RPMI8226 (cell line): ENCODE measurements around the gene YWHAB.
A peak's percentile ranks its signal among the peaks of the same experiment; 100 is the strongest.
"Not testable (repeated sequence)": the region's sequence is repeated elsewhere in the genome, so short reads cannot be mapped to it uniquely, and the experiment has no call there.

Experiments used
- DNase-seq: peaks from one replicate; pipeline ENCODE4 v3.0.0-alpha.2; 2015

The YWHAB gene

DNA sequence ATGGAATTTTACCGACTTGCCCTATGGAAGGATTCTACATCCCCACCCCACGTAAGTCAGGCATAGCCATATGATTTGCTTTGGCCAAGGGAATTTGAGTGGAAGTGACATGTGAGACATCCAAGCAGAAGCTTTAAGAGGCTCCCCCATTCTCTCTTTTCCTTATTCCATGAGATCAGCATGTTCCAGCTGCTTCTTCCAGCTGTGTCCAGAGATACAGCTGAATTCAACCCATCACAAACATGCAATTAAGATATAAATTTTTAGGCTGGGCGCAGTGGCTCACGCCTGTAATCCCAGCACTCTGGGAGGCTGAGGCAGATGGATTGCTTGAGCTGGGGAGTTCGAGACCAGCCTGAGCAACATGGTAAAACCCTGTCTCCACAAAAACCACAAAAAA is 16.0 kb upstream of the YWHAB start:
- no peak for DNase-seq

DNA sequence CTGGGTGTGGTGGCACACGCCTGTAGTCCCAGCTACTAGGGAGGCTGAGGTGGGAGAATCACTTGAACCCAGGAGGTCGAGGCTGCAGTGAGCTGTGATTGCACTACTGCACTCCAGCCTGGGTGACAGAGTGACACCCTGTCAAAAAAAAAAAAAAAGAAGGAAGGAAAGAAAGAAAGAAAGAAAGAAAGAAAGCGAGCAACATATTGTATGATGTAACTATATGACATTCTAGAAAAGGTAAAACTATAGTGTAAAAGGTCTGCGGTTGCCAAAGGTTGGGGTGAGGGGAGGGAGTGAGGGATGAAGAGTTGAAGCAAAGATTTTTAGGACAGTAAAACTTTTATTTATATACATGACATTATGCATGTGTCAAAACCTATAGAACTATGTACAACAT is 3.1 kb upstream of the YWHAB start:
- DNase-seq, result not testable (repeated sequence)

GRCh38 chr20:44883214-44883902 is 2.1 kb upstream of the YWHAB start:
- DNase-seq, result no peak

GRCh38 chr20:44884907-44885391 is 556 bp upstream of the YWHAB start:
- DNase-seq, result no peak

GRCh38 chr20:44886266-44886651 is 754 bp downstream of the YWHAB start:
- no peak for DNase-seq

DNA sequence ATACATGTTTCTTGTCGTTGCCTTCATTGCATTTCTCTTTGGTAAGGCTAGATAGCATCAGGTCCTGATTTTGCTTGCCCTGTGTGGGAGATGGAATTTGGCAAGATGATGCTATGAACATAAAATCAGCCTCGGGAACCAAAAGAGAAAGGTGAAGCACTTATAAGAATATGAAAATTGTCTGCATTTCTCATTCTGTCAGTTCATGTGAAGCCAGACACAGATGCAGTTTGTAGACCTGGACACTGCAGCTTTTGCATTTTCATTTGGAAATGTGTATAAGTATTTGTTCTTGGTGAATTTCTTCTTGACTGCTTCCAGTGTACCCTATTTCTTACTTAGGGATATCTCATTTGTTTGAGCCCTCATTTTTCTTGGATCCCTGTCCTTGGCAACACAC is 1.3 kb downstream of the YWHAB start:
- no peak for DNase-seq

GRCh38 chr20:44887466-44887865 is 2.0 kb downstream of the YWHAB start:
- no peak for DNase-seq

GRCh38 chr20:44888226-44889103 is 3.0 kb downstream of the YWHAB start:
- DNase-seq, result no peak

GRCh38 chr20:44891826-44892225 is 6.3 kb downstream of the YWHAB start:
- no peak for DNase-seq

- DNase-seq, result no peak
Measured at GRCh38 chr20:44894959-44895358, 9.5 kb downstream of the YWHAB start.

GRCh38 chr20:44896583-44896982 is 11.1 kb downstream of the YWHAB start:
- DNase-seq, result no peak

GRCh38 chr20:44897133-44897532 is 11.6 kb downstream of the YWHAB start:
- no peak for DNase-seq

DNA sequence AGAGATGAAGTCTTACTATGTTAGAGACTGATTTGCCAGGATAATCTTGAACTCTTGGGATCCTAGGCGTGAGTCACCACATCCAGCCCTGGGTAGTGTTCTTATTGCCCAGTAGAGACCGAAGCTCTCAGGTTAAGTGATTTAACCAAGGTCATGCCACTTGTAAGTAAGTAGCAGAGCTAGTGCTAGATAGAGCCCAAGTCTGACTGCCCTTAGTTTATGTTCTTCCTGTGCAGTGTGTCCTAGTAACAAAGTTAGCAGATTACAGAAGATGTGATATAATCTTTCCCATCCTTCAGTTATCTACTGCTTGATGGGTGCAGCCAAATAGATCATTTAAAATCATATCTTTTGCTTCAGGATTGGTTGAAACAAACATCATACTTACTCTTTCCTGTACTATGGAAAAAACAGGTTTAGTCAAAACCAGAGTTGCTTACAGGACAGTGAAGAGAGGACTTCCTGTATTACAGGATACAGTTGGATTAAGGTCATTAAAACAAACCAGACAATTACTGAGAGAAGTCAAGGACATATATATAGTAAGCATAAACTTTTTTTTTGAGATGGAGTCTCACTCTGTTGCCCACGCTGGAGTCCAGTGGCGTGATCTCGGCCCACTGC is 14.8 kb downstream of the YWHAB start:
- no peak for DNase-seq

DNA sequence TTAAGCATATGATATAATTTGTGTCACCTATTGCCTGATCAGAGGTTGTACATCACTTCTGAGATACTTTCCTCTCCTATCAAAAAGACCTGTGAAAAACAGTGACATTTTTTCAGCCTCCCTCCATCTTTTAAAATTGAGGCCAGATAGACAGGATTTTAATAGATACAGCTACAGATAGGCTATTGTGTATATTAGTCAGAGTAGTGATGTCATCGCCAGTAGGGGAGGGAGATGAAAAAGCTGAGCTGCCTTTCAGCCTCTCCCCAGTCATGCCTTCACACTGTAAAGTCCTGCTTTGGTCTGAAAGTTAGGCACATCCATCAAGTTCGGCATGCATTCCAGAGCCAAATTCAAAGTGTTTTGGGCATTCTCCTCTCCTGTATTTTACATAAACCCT is 16.5 kb downstream of the YWHAB start:
- no peak for DNase-seq

GRCh38 chr20:44904377-44904776 is 18.9 kb downstream of the YWHAB start:
- no peak for DNase-seq

- no peak for DNase-seq
Measured at GRCh38 chr20:44908987-44909871, 23.7 kb downstream of the YWHAB start.

- peak; percentile 83 for DNase-seq
Measured at GRCh38 chr20:44909872-44910689, 24.6 kb downstream of the YWHAB start, which contains the start of gene PABPC1L. PABPC1L (plus strand) TSS chr20:44910060; CDS start chr20:44910144, 84 bp downstream.

- DNase-seq, result peak; percentile 4
Measured at GRCh38 chr20:44910690-44911262, 25.3 kb downstream of the YWHAB start.

- peak; percentile 58 for DNase-seq
Measured at GRCh38 chr20:44911264-44911921, 25.9 kb downstream of the YWHAB start.

DNA sequence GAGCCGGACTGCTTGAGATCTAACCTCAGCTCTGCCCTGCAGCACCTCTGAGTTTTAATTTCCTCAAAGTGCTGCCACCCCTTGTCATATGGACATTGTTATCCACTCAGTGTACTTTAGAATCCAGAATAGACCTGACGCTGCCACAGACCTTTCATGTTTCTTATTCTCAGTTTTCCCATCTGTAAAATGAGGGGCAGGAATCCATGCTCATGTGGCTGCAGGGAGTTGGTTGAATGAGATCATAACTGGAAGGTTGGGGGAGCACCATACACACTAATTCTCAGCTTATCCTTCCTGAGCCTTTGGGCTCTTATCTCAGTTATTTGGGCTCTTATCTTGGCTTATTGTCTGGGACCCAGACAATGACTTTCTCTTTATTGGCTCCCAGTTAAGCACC is 26.7 kb downstream of the YWHAB start:
- DNase-seq, result no peak

- DNase-seq, result no peak
Measured at GRCh38 chr20:44914924-44915323, 29.4 kb downstream of the YWHAB start.
